Lower leg skin (tissue), 3 donors: Measurements from ENCODE around the gene PROX1.

Experiments used
- CTCF ChIP-seq, 3 donors: fragments of 450-650 bp; IDR thresholded peaks; one replicate each; pipeline ENCODE4 v1.5.1; 2016; ENCODE audit warnings: antibody characterized with exemption in 3 of 3, mild to moderate bottlenecking in 3 of 3, moderate library complexity in 2 of 3
- POLR2A ChIP-seq, 2 donors: fragments of 450-650 bp; IDR thresholded peaks; one replicate each; pipeline ENCODE4 v1.6.1; 2016 to 2017; ENCODE audit warnings: antibody characterized with exemption in 2 of 2, mild to moderate bottlenecking in 1 of 2, moderate library complexity in 1 of 2

DNA sequence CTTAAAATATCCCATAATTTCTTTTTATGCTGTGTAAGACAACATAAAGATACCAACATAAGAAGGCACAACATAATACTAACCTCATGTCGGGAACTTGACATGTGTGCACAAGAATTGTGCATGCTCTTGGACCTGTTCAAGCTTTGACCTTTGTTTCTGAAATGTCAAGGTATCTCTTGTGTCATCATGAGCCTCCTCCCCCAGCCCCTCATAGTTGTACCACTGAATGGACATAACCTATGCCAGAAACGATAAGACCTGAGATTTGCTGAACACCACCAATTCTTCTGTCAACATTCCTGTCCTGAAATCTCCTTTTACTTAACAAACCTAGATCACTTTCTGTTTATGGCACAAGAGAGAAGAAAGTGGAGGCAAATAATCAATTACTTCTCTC, 29.4 kb upstream of the PROX1 start:
- no peak for TF ChIP-seq CTCF (IDR thresholded peaks at IDR 0.05)
- no peak for TF ChIP-seq POLR2A (IDR thresholded peaks at IDR 0.05)
